IPS DF 6.9 (cell line): Measurements from ENCODE around the gene LSM2.

ENCODE experiments used
- DNase-seq: peaks from one replicate; pipeline ENCODE4 v3.0.0-alpha.2; 2013; ENCODE audit warnings: low read depth, low spot score
- H3K27ac ChIP-seq: one replicate; pipeline ENCODE4 v1.5.1; 2013; ENCODE audit warnings: low read length, control low read depth
- H3K27me3 ChIP-seq: 2 replicates; pipeline ENCODE4 v1.6.1; 2013; ENCODE audit warnings: mild to moderate bottlenecking, low read length; ENCODE audit not compliant: control insufficient read depth, insufficient read depth
- H3K36me3 ChIP-seq: 2 replicates; pipeline ENCODE4 v1.6.1; 2013; ENCODE audit warnings: low read length; ENCODE audit not compliant: control insufficient read depth, insufficient read depth
- H3K4me1 ChIP-seq: 2 replicates; pipeline ENCODE4 v1.6.1; 2013; ENCODE audit warnings: low read length; ENCODE audit not compliant: control insufficient read depth, insufficient read depth
- H3K4me3 ChIP-seq: 2 replicates; pipeline ENCODE4 v1.5.1; 2013; ENCODE audit warnings: mild to moderate bottlenecking, low read length
- H3K9me3 ChIP-seq: 2 replicates; pipeline ENCODE4 v1.6.1; 2013; ENCODE audit warnings: low read length, inconsistent platforms; ENCODE audit not compliant: control insufficient read depth, insufficient read depth
- WGBS: extraction: QIAGEN DNeasy Blood & Tissue Kit; methylation state at CpG from one replicate; pipeline ENCODE4 v1.1.7; 2013; ENCODE audit warnings: mixed read lengths, missing lambda C conversion rate; ENCODE audit not compliant: insufficient read length, insufficient coverage; 5-methylcytosine and 5-hydroxymethylcytosine counted together

Gene LSM2

GRCh38 chr6:31837369-31838113 is 30.8 kb upstream of the LSM2 start:
- peak overlapping the region; percentile 98; the same call in 1 of the 2 replicates for H3K4me3 ChIP-seq
- WGBS = no CpG with 5 or more reads among the region's 1 CpG
- H3K4me1 ChIP-seq = no peaks in the 10 kb centered on the region
- H3K9me3 ChIP-seq = no peaks in the 10 kb centered on the region
- H3K27me3 ChIP-seq = no peaks in the 10 kb centered on the region
- DNase-seq = no peak
- H3K27ac ChIP-seq = no peak overlapping the region
- H3K36me3 ChIP-seq = peaks cover 29% of the 10 kb centered on the region; the same call in 1 of the 2 replicates

- H3K4me1 ChIP-seq = no peaks in the 10 kb centered on the region
- no peaks in the 10 kb centered on the region for H3K27me3 ChIP-seq
- DNase-seq = no peak
- H3K27ac ChIP-seq = no peak overlapping the region
- peaks cover 29% of the 10 kb centered on the region; the same call in 1 of the 2 replicates for H3K36me3 ChIP-seq
- no CpG with 5 or more reads among the region's 12 CpGs for WGBS
- H3K9me3 ChIP-seq = no peaks in the 10 kb centered on the region
- peak overlapping the region; percentile 98; the same call in 1 of the 2 replicates for H3K4me3 ChIP-seq
Measured at GRCh38 chr6:31836474-31837368, 30.0 kb upstream of the LSM2 start.

GRCh38 chr6:31836047-31836473 is 29.3 kb upstream of the LSM2 start:
- Histone ChIP-seq H3K4me3 (peak overlapping the region; percentile 98), H3K27me3 (no peaks in the 10 kb centered on the region), H3K9me3 (no peaks in the 10 kb centered on the region), H3K4me1 (no peaks in the 10 kb centered on the region), H3K36me3 (peaks cover 29% of the 10 kb centered on the region; the same call in 1 of the 2 replicates), H3K27ac (no peak overlapping the region)
- DNase-seq = no peak
- no CpG with 5 or more reads among the region's 14 CpGs for WGBS

GRCh38 chr6:31834367-31835250 is 27.8 kb upstream of the LSM2 start:
- Histone ChIP-seq H3K4me3 (peak overlapping the region; percentile 98), H3K9me3 (no peaks in the 10 kb centered on the region), H3K36me3 (peaks cover 24% of the 10 kb centered on the region; the same call in 1 of the 2 replicates), H3K27ac (no peak overlapping the region), H3K27me3 (no peaks in the 10 kb centered on the region), H3K4me1 (no peaks in the 10 kb centered on the region)
- no CpG with 5 or more reads among the region's 59 CpGs for WGBS
- no peak for DNase-seq

GRCh38 chr6:31831350-31832215 is 24.8 kb upstream of the LSM2 start:
- Histone ChIP-seq H3K4me3 (no peak overlapping the region), H3K4me1 (no peaks in the 10 kb centered on the region), H3K27ac (no peak overlapping the region), H3K27me3 (no peaks in the 10 kb centered on the region), H3K9me3 (no peaks in the 10 kb centered on the region), H3K36me3 (peaks cover 2% of the 10 kb centered on the region; the same call in 1 of the 2 replicates)
- no CpG with 5 or more reads among the region's 15 CpGs for WGBS
- no peak for DNase-seq

GRCh38 chr6:31830886-31831335 is 24.1 kb upstream of the LSM2 start:
- no peak for DNase-seq
- H3K9me3 ChIP-seq = no peaks in the 10 kb centered on the region
- H3K27me3 ChIP-seq = no peaks in the 10 kb centered on the region
- H3K27ac ChIP-seq = no peak overlapping the region
- WGBS = no CpG with 5 or more reads among the region's 6 CpGs
- no peaks in the 10 kb centered on the region; the same call in 1 of the 2 replicates for H3K4me1 ChIP-seq
- H3K4me3 ChIP-seq = peak overlapping the region; percentile 59; the same call in 1 of the 2 replicates
- peaks cover 1% of the 10 kb centered on the region; the same call in 1 of the 2 replicates for H3K36me3 ChIP-seq

GRCh38 chr6:31829633-31830283 is 23.0 kb upstream of the LSM2 start:
- no CpG with 5 or more reads among the region's 15 CpGs for WGBS
- Histone ChIP-seq H3K27me3 (no peaks in the 10 kb centered on the region), H3K27ac (no peak overlapping the region), H3K4me3 (peak overlapping the region; percentile 76; the same call in 1 of the 2 replicates), H3K9me3 (no peaks in the 10 kb centered on the region), H3K36me3 (no peaks in the 10 kb centered on the region; the same call in 1 of the 2 replicates), H3K4me1 (no peaks in the 10 kb centered on the region; the same call in 1 of the 2 replicates)
- DNase-seq = no peak

GRCh38 chr6:31827286-31828079 is 20.7 kb upstream of the LSM2 start, which contains the start of gene HSPA1B:
HSPA1B (plus strand) TSS chr6:31827738; CDS start chr6:31827951, 213 bp downstream.
- WGBS = no CpG with 5 or more reads among the region's 56 CpGs
- peak; percentile 100 for DNase-seq
- Histone ChIP-seq H3K36me3 (no peaks in the 10 kb centered on the region; the same call in 1 of the 2 replicates), H3K4me3 (peak within 1 kb of the TSS; percentile 71), H3K27ac (peak within 1 kb of the TSS; percentile 66), H3K4me1 (no peaks in the 10 kb centered on the region; the same call in none of the 2 replicates), H3K27me3 (no peaks in the 10 kb centered on the region), H3K9me3 (no peaks in the 10 kb centered on the region)
